HEK293 (cell line): ENCODE results near the gene KLHL7.

Experiments used
- CTCF ChIA-PET: fragments of 350-600 bp; formaldehyde crosslinking; extraction: SDS; loops from one replicate; lab custom pipeline; 2021; ENCODE audit warnings: antibody characterized with exemption; lab: Yijun Ruan, JAX
- POLR2A ChIA-PET: fragments of 300-600 bp; formaldehyde crosslinking; extraction: SDS; loops from one replicate; lab custom pipeline; 2020; ENCODE audit warnings: antibody characterized with exemption, inconsistent platforms; lab: Yijun Ruan, JAX
- H3K27ac ChIP-seq: fragments of 200-500 bp; sonication (Bioruptor generic); 2 replicates; pipeline ENCODE4 v1.5.1; 2014; ENCODE audit warnings: low read depth, low read length, control low read depth, inconsistent platforms; ENCODE audit errors: extremely low read depth
- H3K36me3 ChIP-seq, 2 experiments: fragments of 200-500 bp in 1 of 2; sonication (Bioruptor generic) in 1 of 2; 1 replicate in 1 of 2; 2 replicates in 1 of 2; pipeline ENCODE4 v1.5.1; 2014 to 2017; ENCODE audit warnings: inconsistent platforms in 2 of 2, low read length in 2 of 2; ENCODE audit not compliant: control insufficient read depth in 2 of 2, insufficient read depth in 1 of 2
- H3K4me1 ChIP-seq: fragments of 200-500 bp; sonication (Bioruptor generic); 2 replicates; pipeline ENCODE4 v1.5.1; 2014; ENCODE audit warnings: mild to moderate bottlenecking, low read length, inconsistent platforms; ENCODE audit not compliant: control insufficient read depth, insufficient read depth
- H3K4me3 ChIP-seq: 2 replicates; pipeline ENCODE4 v1.5.1; 2011; ENCODE audit warnings: low read depth, mild to moderate bottlenecking, control low read depth, low read length, moderate library complexity
- H3K9me3 ChIP-seq: fragments of 200-500 bp; sonication (Bioruptor generic); 2 replicates; pipeline ENCODE4 v1.5.1; 2014; ENCODE audit warnings: low read depth, low read length, inconsistent platforms; ENCODE audit not compliant: control insufficient read depth, insufficient read depth
- BCL11A ChIP-seq: fragments of 450-650 bp; formaldehyde crosslinking; IDR thresholded peaks from 2 replicates; pipeline ENCODE4 v1.5.1; 2016; ENCODE audit warnings: low read depth, missing biosample characterization, missing genetic modification characterization
- BCL6B ChIP-seq: fragments of 450-650 bp; formaldehyde crosslinking; IDR thresholded peaks from 2 replicates; pipeline ENCODE4 v1.5.1; 2017; ENCODE audit warnings: missing biosample characterization, missing genetic modification characterization
- HIC1 ChIP-seq: fragments of 450-650 bp; formaldehyde crosslinking; IDR thresholded peaks from 2 replicates; pipeline ENCODE4 v1.5.1; 2016; ENCODE audit warnings: missing biosample characterization, missing genetic modification characterization
- OSR2 ChIP-seq: fragments of 450-650 bp; formaldehyde crosslinking; IDR thresholded peaks from 2 replicates; pipeline ENCODE4 v1.5.1; 2016; ENCODE audit warnings: missing biosample characterization, missing genetic modification characterization
- RBAK ChIP-seq: fragments of 450-650 bp; formaldehyde crosslinking; IDR thresholded peaks from 2 replicates; pipeline ENCODE4 v1.5.1; 2016; ENCODE audit warnings: missing biosample characterization, missing genetic modification characterization
- SCRT2 ChIP-seq: fragments of 450-650 bp; formaldehyde crosslinking; IDR thresholded peaks from 2 replicates; pipeline ENCODE4 v1.5.1; 2016; ENCODE audit warnings: missing biosample characterization, missing genetic modification characterization
- SP2 ChIP-seq: fragments of 450-650 bp; formaldehyde crosslinking; IDR thresholded peaks from 2 replicates; pipeline ENCODE4 v1.5.1; 2016; ENCODE audit warnings: missing biosample characterization, missing genetic modification characterization
- ZBTB17 ChIP-seq: fragments of 450-650 bp; formaldehyde crosslinking; IDR thresholded peaks from 2 replicates; pipeline ENCODE4 v1.5.1; 2016; ENCODE audit warnings: missing biosample characterization, missing genetic modification characterization
- ZEB2 ChIP-seq: fragments of 450-650 bp; formaldehyde crosslinking; IDR thresholded peaks from 2 replicates; pipeline ENCODE4 v1.5.1; 2016; ENCODE audit warnings: missing biosample characterization, missing genetic modification characterization
- ZNF10 ChIP-seq: fragments of 450-650 bp; formaldehyde crosslinking; IDR thresholded peaks from 2 replicates; pipeline ENCODE4 v1.5.1; 2017; ENCODE audit warnings: missing biosample characterization, missing genetic modification characterization
- ZNF148 ChIP-seq: fragments of 450-650 bp; formaldehyde crosslinking; IDR thresholded peaks from 2 replicates; pipeline ENCODE4 v1.5.0; 2017; ENCODE audit warnings: missing biosample characterization, missing genetic modification characterization, borderline replicate concordance
- ZNF2 ChIP-seq: fragments of 450-650 bp; formaldehyde crosslinking; IDR thresholded peaks from 2 replicates; pipeline ENCODE4 v1.5.1; 2016; ENCODE audit warnings: missing biosample characterization, missing genetic modification characterization
- ZNF335 ChIP-seq: fragments of 450-650 bp; formaldehyde crosslinking; conservative IDR thresholded peaks from 2 replicates; pipeline ENCODE4 v1.5.1; 2016; ENCODE audit warnings: missing biosample characterization, missing genetic modification characterization
- ZNF391 ChIP-seq: fragments of 450-650 bp; formaldehyde crosslinking; IDR thresholded peaks from 2 replicates; pipeline ENCODE4 v1.5.1; 2016; ENCODE audit warnings: low read depth, missing biosample characterization, missing genetic modification characterization, borderline replicate concordance
- ZNF513 ChIP-seq: fragments of 450-650 bp; IDR thresholded peaks from 2 replicates; pipeline ENCODE4 v1.5.1; 2018; ENCODE audit warnings: missing biosample characterization, missing genetic modification characterization
- ZNF549 ChIP-seq: fragments of 450-650 bp; IDR thresholded peaks from 2 replicates; pipeline ENCODE4 v1.5.1; 2018; ENCODE audit warnings: missing biosample characterization, missing genetic modification characterization, mild to moderate bottlenecking, inconsistent platforms, moderate library complexity
- ZNF558 ChIP-seq: fragments of 450-650 bp; formaldehyde crosslinking; IDR thresholded peaks from 2 replicates; pipeline ENCODE4 v1.5.1; 2016; ENCODE audit warnings: missing biosample characterization, missing genetic modification characterization
- ZNF571 ChIP-seq: fragments of 450-650 bp; formaldehyde crosslinking; IDR thresholded peaks from 2 replicates; pipeline ENCODE4 v1.5.0; 2017; ENCODE audit warnings: missing biosample characterization, missing genetic modification characterization
- ZNF580 ChIP-seq: fragments of 450-650 bp; formaldehyde crosslinking; IDR thresholded peaks from 2 replicates; pipeline ENCODE4 v1.5.1; 2016; ENCODE audit warnings: missing biosample characterization, missing genetic modification characterization
- ZNF692 ChIP-seq: fragments of 450-650 bp; formaldehyde crosslinking; IDR thresholded peaks from 2 replicates; pipeline ENCODE4 v1.5.1; 2016; ENCODE audit warnings: missing biosample characterization, missing genetic modification characterization
- ZSCAN4 ChIP-seq: fragments of 450-650 bp; formaldehyde crosslinking; IDR thresholded peaks from 2 replicates; pipeline ENCODE4 v1.5.1; 2017; ENCODE audit warnings: missing biosample characterization, missing genetic modification characterization

The KLHL7 gene

GRCh38 chr7:23075571-23075970, 30.0 kb upstream of the KLHL7 start (continued):
- no peak for TF ChIP-seq ZSCAN4 (tag by site-specific recombination)
- no peak for TF ChIP-seq ZNF148 (tag by site-specific recombination)
- TF ChIP-seq ZNF558 (tag by site-specific recombination): no peak
- TF ChIP-seq BCL6B (tag by site-specific recombination): no peak

- CTCF ChIA-PET: no interaction called here
Observed at GRCh38 chr7:23076772-23077171, 28.8 kb upstream of the KLHL7 start.

GRCh38 chr7:23093111-23093510, 12.5 kb upstream of the KLHL7 start:
- H3K36me3 ChIP-seq: no peaks in the 10 kb centered on the region
- H3K9me3 ChIP-seq: no peaks in the 10 kb centered on the region
- no peak overlapping the region for H3K4me3 ChIP-seq
- ChIA-PET CTCF (no interaction called here), POLR2A (interaction anchor here (1.1 kb wide), 1 partner anchor 13 kb away, joined by 4 read pairs; the partner anchor contains the start of gene KLHL7)
- H3K4me1 ChIP-seq: no peaks in the 10 kb centered on the region
- H3K27ac ChIP-seq: no peak overlapping the region
- TF ChIP-seq SCRT2 (no peak), ZNF549 (no peak), ZNF580 (tag by site-specific recombination) (no peak), RBAK (tag by site-specific recombination) (no peak), SP2 (tag by site-specific recombination) (no peak), ZNF10 (no peak), ZNF558 (tag by site-specific recombination) (no peak), ZNF571 (tag by site-specific recombination) (no peak), HIC1 (tag by site-specific recombination) (no peak), ZNF2 (tag by site-specific recombination) (no peak), ZEB2 (tag by site-specific recombination) (no peak), ZNF513 (tag by site-specific recombination) (no peak), ZBTB17 (tag by site-specific recombination) (no peak), ZNF335 (no peak), BCL11A (tag by site-specific recombination) (no peak), ZNF391 (tag by site-specific recombination) (no peak)

More at GRCh38 chr7:23076772-23077171, 28.8 kb upstream of the KLHL7 start:
- Histone ChIP-seq H3K36me3 (no peaks in the 10 kb centered on the region), H3K4me3 (no peak overlapping the region), H3K27ac (peak overlapping the region; percentile 1; the same call in 1 of the 2 replicates), H3K9me3 (no peaks in the 10 kb centered on the region), H3K4me1 (peaks cover 42% of the 10 kb centered on the region; the same call in 1 of the 2 replicates)
- POLR2A ChIA-PET: no interaction called here
- TF ChIP-seq BCL11A (tag by site-specific recombination): no peak
- TF ChIP-seq OSR2: peak; percentile 9; the same call in 1 of the 2 replicates
- peak; percentile 60; the same call in 1 of the 2 replicates for TF ChIP-seq ZNF692 (tag by site-specific recombination)
